ENCODE data around the gene EIF3B. TPM values are rescaled to one million over a fixed set of nuclear protein-coding genes. Genes with fewer than 3 reads are reported as not detected.

The EIF3B gene
- total RNA-seq, 1 donor from 2014 or later: 107 TPM

- TF ChIP-seq CTCF (IDR thresholded peaks at IDR 0.05): peak; percentile 15
- Histone ChIP-seq H3K27ac (peak overlapping the region; percentile 81), H3K9me3 (no peaks in the 10 kb centered on the region), H3K36me3 (no peaks in the 10 kb centered on the region), H3K4me3 (peak overlapping the region; percentile 89), H3K4me1 (peaks cover 62% of the 10 kb centered on the region), H3K27me3 (no peaks in the 10 kb centered on the region)
- ATAC-seq (peak; percentile 25), DNase-seq (peak; percentile 75)
- intact Hi-C loops (cut with DNase I): loop anchor here (10.0 kb wide), 1 partner anchor 541 kb away; no protein-coding TSS in a partner anchor
Measured at GRCh38 chr7:2403718-2404648, 49.4 kb downstream of the EIF3B start.

DNA sequence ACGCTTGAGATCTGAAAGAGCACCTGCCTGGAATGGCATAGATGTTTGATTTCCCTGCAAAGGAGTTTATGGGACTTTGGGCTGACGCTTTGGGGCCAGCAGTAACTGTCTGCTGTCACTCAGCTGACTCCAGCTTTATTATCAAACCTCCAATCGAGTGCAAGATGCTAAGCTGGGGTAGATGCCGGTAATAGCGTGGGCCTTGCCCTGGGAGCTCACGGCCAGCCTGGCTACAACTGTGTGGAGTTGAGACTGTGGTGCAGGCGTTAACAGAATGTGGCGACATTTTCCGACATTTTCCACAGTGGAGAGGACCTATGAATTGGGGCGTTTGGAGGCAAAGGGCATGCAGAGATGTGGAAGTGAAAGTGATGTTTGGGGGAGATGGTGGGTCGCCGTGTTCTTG lies 50.1 kb downstream of the EIF3B start:
- H3K27ac ChIP-seq: no peak overlapping the region
- no peak for DNase-seq
- H3K4me3 ChIP-seq: peak overlapping the region; percentile 89
- no peaks in the 10 kb centered on the region for H3K27me3 ChIP-seq
- TF ChIP-seq CTCF (IDR thresholded peaks at IDR 0.05): no peak
- no peak for ATAC-seq
- H3K9me3 ChIP-seq: no peaks in the 10 kb centered on the region
- peaks cover 61% of the 10 kb centered on the region for H3K4me1 ChIP-seq
- H3K36me3 ChIP-seq: no peaks in the 10 kb centered on the region
- intact Hi-C loops (cut with DNase I): loop anchor here (10.0 kb wide), 1 partner anchor 540 kb away; no protein-coding TSS in a partner anchor

- peaks cover 60% of the 10 kb centered on the region for H3K4me1 ChIP-seq
- ATAC-seq: no peak
- TF ChIP-seq CTCF (IDR thresholded peaks at IDR 0.05): no peak
- intact Hi-C loops (cut with DNase I): loop anchor here (10.0 kb wide), 1 partner anchor 540 kb away; no protein-coding TSS in a partner anchor
- no peaks in the 10 kb centered on the region for H3K36me3 ChIP-seq
- H3K4me3 ChIP-seq: peak overlapping the region; percentile 89
- no peak for DNase-seq
- no peaks in the 10 kb centered on the region for H3K27me3 ChIP-seq
- peak overlapping the region; percentile 24 for H3K27ac ChIP-seq
- no peaks in the 10 kb centered on the region for H3K9me3 ChIP-seq
Measured at GRCh38 chr7:2405201-2405600, 50.6 kb downstream of the EIF3B start.

GRCh38 chr7:2405601-2406345 lies 51.1 kb downstream of the EIF3B start:
- DNase-seq (no peak), ATAC-seq (no peak)
- no peak for TF ChIP-seq CTCF (IDR thresholded peaks at IDR 0.05)
- Histone ChIP-seq H3K4me3 (peak overlapping the region; percentile 89), H3K4me1 (peaks cover 60% of the 10 kb centered on the region), H3K27me3 (no peaks in the 10 kb centered on the region), H3K27ac (peak overlapping the region; percentile 24), H3K36me3 (no peaks in the 10 kb centered on the region), H3K9me3 (no peaks in the 10 kb centered on the region)
- intact Hi-C loops (cut with DNase I): loop anchor here (10.0 kb wide), 1 partner anchor 539 kb away; no protein-coding TSS in a partner anchor

DNA sequence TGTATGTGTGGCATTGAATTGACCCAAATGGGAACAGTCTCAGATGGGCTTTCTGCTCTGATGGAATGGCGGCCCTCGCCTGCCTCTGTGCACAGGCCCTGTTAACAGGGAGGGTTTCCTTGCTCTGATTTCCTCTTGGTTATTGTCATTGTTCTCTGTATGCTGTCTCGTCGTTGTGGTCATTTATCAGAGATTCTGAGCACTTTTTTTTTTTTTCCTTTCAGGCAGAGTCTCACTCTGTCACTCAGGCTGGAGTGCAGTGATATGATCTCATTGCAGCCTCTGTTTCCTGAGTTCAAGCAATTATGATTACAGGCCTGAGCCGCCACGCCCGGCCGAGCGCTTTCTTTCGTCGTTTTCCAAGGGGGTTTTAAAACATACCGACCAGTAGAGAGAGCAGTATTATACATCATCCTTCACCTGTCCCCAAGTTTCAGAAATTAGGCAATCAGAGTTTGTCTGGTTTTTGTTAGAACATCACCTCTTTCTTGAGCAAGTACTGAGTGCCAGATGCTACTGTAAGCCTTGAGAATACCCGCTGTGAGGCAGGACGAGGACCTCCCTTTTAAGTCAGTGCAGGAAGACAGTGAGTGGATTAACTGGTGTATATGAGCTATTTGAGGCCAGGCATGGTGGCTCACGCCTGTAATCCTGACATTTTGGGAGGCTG lies 55.3 kb downstream of the EIF3B start:
- Histone ChIP-seq H3K4me3 (no peak overlapping the region), H3K9me3 (no peaks in the 10 kb centered on the region), H3K4me1 (peaks cover 69% of the 10 kb centered on the region), H3K27ac (peak overlapping the region; percentile 56), H3K27me3 (no peaks in the 10 kb centered on the region), H3K36me3 (no peaks in the 10 kb centered on the region)
- no peak for TF ChIP-seq CTCF (IDR thresholded peaks at IDR 0.05)
- no peak for ATAC-seq
- DNase-seq: no peak
- intact Hi-C loops (cut with DNase I): loop anchor here (10.0 kb wide), 1 partner anchor 535 kb away; no protein-coding TSS in a partner anchor
